Endothelial cell of hepatic sinusoid (primary cell): ENCODE data around the gene LARGE1.

Experiments
- in situ Hi-C: cut with HindIII; loops from 2 replicates; pipeline ENCODE4 v1.10.0; 2017; ENCODE audit warnings: low sequenced_read_pairs

The LARGE1 gene

GRCh38 chr22:33741025-33741424, 179.3 kb downstream of the LARGE1 start:
- in situ Hi-C loops = no loop called here

- in situ Hi-C loops = no loop called here
Measured at GRCh38 chr22:33739516-33739915, 180.8 kb downstream of the LARGE1 start.

- in situ Hi-C loops = no loop called here
Measured at GRCh38 chr22:33737662-33738061, 182.6 kb downstream of the LARGE1 start.

GRCh38 chr22:33735978-33736377, 184.3 kb downstream of the LARGE1 start:
- in situ Hi-C loops = no loop called here

- in situ Hi-C loops = no loop called here
Measured at GRCh38 chr22:33728847-33729246, 191.4 kb downstream of the LARGE1 start.

GRCh38 chr22:33726294-33726734, 194.0 kb downstream of the LARGE1 start:
- in situ Hi-C loops = no loop called here

GRCh38 chr22:33723915-33724314, 196.4 kb downstream of the LARGE1 start:
- in situ Hi-C loops = no loop called here

- in situ Hi-C loops = no loop called here
Measured at GRCh38 chr22:33722816-33723215, 197.5 kb downstream of the LARGE1 start.

GRCh38 chr22:33720166-33720878, 200.0 kb downstream of the LARGE1 start:
- in situ Hi-C loops = no loop called here

- in situ Hi-C loops = no loop called here
Measured at GRCh38 chr22:33717694-33718396, 202.4 kb downstream of the LARGE1 start.

GRCh38 chr22:33715237-33715985, 204.9 kb downstream of the LARGE1 start:
- in situ Hi-C loops = no loop called here

- in situ Hi-C loops = no loop called here
Measured at GRCh38 chr22:33710326-33710725, 209.9 kb downstream of the LARGE1 start.

- in situ Hi-C loops = no loop called here
Measured at GRCh38 chr22:33707581-33707980, 212.7 kb downstream of the LARGE1 start.

- in situ Hi-C loops = no loop called here
Measured at GRCh38 chr22:33706100-33706499, 214.2 kb downstream of the LARGE1 start.

- in situ Hi-C loops = no loop called here
Measured at GRCh38 chr22:33699176-33699575, 221.1 kb downstream of the LARGE1 start.

- in situ Hi-C loops = no loop called here
Measured at GRCh38 chr22:33697640-33698039, 222.6 kb downstream of the LARGE1 start.

- in situ Hi-C loops = no loop called here
Measured at GRCh38 chr22:33691057-33691630, 229.1 kb downstream of the LARGE1 start.

- in situ Hi-C loops = no loop called here
Measured at GRCh38 chr22:33688903-33689302, 231.4 kb downstream of the LARGE1 start.

- in situ Hi-C loops = no loop called here
Measured at GRCh38 chr22:33687464-33687863, 232.8 kb downstream of the LARGE1 start.

GRCh38 chr22:33684087-33684486, 236.2 kb downstream of the LARGE1 start:
- in situ Hi-C loops = no loop called here

GRCh38 chr22:33682927-33683326, 237.3 kb downstream of the LARGE1 start:
- in situ Hi-C loops = no loop called here
